IPS DF 4.7 (cell line): ENCODE results near the gene RRAS2.
A peak's percentile ranks its signal among the peaks of the same experiment; 100 is the strongest.
"Not testable (repeated sequence)": the region's sequence is repeated elsewhere in the genome, so short reads cannot be mapped to it uniquely, and the experiment has no call there.

Experiments
- DNase-seq: peaks from one replicate; pipeline ENCODE4 v3.0.0-alpha.2; 2013; ENCODE audit warnings: low spot score; ENCODE audit errors: extremely low read depth

RRAS2 gene

GRCh38 chr11:14371249-14371648 lies 12.3 kb upstream of the RRAS2 start:
- no peak for DNase-seq

- DNase-seq: no peak
Observed at GRCh38 chr11:14370496-14370895, 11.5 kb upstream of the RRAS2 start.

DNA sequence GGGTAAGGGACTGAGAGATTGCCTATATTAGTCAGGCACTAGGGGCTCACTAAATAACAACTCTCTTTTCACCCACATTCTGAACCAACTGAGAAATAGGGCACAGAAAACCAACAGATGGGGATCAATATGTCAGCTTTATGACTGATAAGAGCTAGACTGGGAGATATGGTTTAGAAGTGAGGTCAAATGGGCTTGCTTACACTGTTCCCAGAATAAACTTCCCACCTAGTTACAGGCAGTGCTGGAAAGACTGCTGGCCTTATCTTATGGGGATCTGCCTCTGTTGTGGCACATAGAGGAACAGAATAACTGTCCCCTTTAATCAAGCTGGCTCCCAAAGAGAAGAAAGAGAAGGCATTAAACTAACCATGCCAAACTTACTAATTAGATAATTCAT lies 10.6 kb upstream of the RRAS2 start:
- no peak for DNase-seq

DNA sequence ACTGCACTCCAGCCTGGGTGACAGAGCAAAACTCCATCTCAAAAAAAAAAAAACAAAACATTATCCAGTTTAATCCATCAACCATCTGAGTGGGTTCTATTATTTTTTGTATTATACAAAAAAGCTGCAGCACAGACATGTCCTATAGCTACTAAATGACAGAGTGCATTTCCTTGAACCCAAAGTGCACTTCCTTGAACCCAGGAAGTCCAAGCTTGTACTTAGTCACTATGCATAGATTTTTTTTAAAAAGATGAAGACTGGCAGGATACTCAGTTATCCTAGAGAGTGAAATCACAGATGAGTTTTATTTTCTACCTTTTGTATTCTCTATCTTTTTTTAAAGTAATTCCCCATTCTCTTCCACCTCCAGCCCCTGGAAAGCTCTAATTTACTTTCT lies 8.0 kb upstream of the RRAS2 start:
- DNase-seq: no peak

- DNase-seq: no peak
Observed at GRCh38 chr11:14364322-14364721, 5.3 kb upstream of the RRAS2 start.

- DNase-seq: no peak
Observed at GRCh38 chr11:14362611-14363010, 3.6 kb upstream of the RRAS2 start.

DNA sequence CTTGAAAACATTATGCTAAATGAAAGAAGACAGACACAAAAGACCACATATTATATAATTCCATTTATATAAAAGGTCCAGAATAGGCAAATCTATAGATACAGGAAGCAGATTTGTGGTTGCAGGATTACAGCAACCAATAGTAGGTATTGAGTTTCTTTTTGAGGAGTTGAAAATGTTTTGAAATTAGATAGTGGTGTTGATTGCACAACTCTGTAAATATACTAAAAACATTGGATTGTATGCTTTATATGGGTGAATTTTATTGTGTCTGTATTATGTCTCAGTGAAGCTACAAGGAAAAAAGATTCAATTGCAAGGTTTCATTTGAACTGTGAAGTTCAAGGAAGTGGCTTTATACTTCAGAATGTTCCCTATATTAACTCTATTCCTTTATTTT lies 3.0 kb upstream of the RRAS2 start:
- DNase-seq: no peak

DNA sequence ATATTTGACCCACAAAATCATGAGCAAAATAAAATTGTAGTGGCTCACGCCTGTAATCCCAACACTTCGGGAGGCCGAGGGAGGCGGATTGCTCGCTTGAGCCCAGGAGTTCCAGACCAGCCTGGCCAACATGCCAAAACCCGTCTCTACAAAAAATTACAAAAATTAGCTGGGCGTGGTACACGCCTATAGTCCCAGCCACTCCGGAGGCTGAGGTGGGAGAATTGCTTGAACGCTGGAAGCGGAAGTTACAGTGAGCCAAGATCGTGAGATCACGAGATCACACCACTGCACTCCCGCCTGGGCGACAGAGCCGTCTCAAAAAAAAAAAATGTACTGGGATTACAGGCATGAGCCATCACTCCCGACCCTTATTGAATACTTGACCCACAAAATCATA lies 2.0 kb upstream of the RRAS2 start:
- DNase-seq: no peak

DNA sequence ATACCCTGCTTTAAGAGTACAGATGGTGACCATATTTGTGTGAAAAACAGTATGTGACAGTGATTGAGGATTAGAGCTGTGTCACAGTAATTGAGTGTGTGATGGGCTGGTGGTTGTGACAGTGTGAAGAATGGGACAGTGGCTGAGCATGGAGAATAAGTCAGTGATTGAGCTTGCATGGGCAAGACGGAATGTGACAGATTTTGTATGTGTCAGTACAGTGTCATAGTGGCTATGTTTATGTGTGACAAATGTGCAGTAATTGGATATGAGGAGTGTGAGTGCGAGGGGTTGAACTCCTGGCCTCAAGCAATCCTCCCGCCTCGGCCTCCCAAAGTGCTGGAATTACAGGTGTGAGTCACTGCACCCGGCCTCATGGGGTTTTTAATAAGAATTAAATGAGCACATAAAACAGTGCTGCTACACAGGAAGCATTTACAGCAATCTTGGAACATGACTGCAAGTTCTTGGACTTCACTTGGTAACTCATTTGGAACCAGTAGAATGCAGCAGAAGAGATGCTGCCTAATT lies 583 bp upstream of the RRAS2 start:
- DNase-seq: no peak

GRCh38 chr11:14357881-14358728 lies 878 bp downstream of the RRAS2 start:
- no peak for DNase-seq

DNA sequence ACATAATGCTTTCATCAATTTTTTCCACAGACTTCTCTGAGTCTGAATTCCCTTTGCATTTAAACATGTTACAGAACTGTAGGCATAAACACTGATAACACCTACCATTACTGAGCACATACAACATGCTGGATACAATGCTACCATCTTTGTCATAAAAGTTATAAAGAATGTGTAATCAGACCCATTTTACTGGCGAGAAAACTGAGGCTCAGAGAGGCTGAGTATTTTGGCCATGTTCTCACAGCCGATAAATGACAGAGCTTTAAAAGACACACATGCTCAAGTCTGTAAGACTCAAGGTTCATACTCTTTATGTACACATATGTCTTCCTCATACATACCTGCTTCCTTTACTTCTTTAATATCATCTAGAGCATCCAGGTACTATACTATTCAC lies 2.6 kb downstream of the RRAS2 start:
- DNase-seq: no peak

GRCh38 chr11:14354604-14355003 lies 4.4 kb downstream of the RRAS2 start:
- not testable (repeated sequence) for DNase-seq

DNA sequence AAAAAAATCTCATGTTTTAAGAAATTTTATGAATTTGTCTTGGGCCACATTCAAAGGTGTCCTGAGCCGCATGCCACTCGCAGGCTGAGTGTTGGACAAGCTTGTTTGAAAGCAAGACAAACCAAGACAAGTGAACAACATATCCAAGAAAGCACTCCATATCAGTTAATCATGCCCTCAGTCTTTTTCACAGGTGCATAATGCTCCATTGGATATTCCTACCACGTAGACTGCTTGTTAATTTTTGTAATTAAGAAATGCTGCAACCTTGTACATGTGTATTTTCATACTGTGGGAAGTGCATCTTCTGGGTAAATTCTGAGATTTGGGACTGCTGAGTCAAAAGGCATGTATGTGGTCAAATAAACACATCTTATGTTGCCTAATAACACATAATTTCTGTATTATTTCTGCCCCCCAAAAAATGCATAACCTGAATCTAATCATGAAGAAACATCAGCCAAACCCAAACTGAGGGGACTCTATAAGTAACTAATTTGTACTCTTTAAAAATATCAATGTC lies 8.2 kb downstream of the RRAS2 start:
- DNase-seq: no peak

DNA sequence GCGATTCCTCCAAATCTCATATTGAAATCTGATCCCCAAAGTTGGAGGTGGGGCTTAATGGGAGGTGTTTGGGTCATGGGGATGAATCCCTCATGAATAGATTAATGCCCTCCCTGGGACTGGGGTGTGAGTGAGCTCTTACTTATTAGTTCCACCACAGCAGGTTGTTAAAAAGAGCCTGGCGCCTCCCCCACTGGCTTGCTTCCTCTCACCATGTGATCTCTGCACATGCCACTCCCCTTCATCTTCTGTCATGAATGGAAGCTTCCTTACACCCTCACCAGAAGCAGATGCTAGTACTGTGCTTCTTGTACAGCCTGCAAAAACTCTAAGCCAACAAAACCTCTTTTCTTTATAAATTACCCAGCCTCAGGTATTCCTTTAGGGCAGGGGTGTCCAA lies 8.8 kb downstream of the RRAS2 start:
- no peak for DNase-seq

DNA sequence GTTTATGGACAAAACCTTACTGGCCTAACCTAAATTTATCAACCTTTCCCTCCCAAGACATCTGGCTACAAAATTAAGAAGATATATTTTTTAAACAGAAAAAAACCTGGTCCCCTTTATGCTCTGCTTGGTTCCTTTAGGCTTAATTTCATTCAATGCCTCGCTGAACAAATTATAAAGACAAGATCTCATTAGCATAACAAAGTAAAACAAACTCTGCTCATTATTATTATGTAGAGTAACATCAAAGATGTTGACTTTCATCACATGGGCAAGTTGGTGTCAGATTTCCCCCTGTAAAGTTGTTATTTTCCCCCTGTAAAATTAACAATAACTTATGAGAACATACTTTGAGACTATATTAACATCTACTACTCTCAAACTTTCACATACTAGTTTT lies 11.0 kb downstream of the RRAS2 start:
- no peak for DNase-seq

- no peak for DNase-seq
Observed at GRCh38 chr11:14347494-14347893, 11.5 kb downstream of the RRAS2 start.

- no peak for DNase-seq
Observed at GRCh38 chr11:14346303-14346955, 12.6 kb downstream of the RRAS2 start.

DNA sequence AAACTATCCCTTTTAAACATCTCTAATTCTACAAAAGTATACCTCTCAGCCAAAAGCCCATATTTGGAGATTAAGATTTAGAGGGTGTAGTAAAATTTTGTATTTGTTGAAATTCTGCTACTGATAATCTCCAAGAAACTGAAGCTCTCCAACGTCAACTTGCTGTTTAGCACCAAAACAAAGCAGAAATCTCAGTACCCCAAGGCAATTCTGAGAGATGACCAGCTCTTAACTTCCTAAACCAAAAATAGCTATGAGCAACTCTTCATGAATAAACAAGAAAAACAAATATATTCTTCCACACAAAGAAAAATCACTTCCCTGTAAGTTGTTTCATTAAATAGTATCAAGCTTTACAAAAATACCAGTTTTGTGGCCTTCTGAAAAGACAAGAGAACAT lies 13.3 kb downstream of the RRAS2 start:
- no peak for DNase-seq

GRCh38 chr11:14345016-14345415 lies 14.0 kb downstream of the RRAS2 start:
- not testable (repeated sequence) for DNase-seq

GRCh38 chr11:14342906-14343305 lies 16.1 kb downstream of the RRAS2 start:
- DNase-seq: no peak

DNA sequence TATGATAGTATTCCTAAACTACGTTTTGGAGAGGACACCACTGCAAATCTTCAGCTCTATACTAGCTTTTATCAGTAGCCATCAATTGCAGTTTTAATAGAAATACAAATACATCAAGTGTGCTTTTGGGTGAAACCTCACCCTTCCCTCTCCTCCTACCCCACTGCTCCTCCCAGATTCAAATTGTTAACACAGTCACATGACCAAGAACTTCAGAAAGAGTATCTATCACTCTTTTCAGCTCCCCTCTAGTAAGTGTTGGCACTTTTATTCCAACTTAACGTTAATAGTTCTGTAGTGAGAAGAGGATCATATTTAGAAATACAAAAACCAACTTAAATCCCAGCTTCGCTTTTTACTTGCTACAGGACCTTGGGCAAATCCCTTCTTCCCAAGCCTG lies 17.0 kb downstream of the RRAS2 start:
- no peak for DNase-seq

DNA sequence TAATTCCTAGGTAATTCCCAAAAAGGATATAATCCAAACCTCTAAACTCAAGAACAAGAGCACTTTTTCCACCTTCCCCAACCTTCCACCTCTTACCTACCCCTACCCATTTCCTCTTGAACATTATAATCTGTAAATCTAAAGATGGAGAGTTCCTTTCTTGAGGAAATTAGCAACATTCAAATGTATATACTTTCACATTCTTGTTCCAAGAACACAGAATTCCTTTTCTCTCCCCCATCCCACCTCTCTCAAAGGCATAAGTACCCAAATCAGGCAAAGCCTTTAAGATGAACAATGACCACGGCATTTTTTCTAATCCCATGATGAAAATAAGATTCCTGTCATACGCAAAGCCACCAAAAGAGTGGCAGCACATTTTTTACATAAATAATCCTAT lies 18.3 kb downstream of the RRAS2 start:
- peak; percentile 82 for DNase-seq

DNA sequence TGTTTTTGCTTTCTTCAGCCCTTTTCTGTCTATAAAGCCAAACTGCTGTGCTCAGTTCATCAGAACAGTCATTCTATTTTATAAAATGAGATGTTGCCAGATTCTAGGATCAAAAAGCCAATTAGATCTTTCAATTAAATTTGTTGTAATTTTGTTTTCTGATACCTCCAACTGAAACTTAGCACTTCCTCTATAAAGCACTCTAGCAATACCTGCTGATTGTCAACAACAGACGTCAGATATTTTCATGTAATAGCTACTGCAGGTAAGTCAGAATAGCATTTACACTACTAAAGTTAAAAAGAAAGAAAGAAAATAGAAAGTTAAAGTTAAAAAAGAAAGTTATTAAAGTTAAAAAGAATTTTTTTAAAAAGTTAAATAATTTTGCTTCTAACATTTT lies 19.6 kb downstream of the RRAS2 start:
- no peak for DNase-seq
